Measurements from ENCODE around the gene XNDC1N.
"Not testable (repeated sequence)": the region's sequence is repeated elsewhere in the genome, so short reads cannot be mapped to it uniquely, and the experiment has no call there.

DNA sequence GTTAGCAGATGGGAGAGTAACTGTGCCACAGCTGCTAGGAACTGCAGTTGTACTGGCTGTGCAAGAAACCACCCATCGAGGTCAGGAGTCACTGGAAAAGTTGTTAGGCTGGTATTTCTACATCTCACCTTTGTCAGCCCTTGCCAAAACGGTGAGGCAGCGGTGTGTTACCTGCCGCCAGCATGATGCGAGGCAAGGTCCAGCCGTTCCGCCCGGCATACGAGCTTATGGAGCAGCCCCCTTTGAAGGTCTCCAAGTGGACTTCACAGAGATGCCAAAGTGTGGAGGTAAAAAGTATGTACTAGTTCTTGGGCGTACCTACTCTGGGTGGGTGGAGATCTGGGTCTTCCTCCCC, 16.4 kb downstream of the XNDC1N start:
- TF ChIP-seq POLR2AphosphoS5 (IDR thresholded peaks at IDR 0.05; ENCODE audit: borderline replicate concordance, low read depth, low read length); EZH2 (IDR thresholded peaks at IDR 0.05): not testable (repeated sequence)
